ENCODE data around the gene FFAR2. TPM values are rescaled to one million over a fixed set of nuclear protein-coding genes. Genes with fewer than 3 reads are reported as not detected.

FFAR2 gene
- total RNA-seq, 1 experiment from 2014 or later = not detected

DNA sequence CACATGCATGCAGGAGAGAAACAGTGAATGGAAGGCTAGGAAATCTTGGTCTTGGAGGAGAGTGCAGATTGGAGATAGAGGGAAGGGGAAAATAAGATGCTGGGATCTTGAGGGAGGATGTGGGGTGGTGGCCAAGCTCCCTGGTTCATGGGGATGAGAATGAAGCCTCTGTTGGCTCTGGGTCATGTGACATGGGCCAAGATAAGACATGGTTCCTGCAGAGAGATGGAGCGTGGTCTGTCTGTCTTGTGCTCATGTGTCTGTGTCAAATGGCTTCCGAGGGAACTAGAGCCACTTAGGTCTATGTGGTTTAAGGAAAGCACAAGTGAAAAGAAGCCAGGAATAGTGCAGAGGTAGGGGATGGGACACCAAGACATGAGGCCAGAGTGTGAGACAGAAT lies 30.8 kb upstream of the FFAR2 start:
- H3K9me2 ChIP-seq (ENCODE audit: insufficient read depth) = no peaks in the 10 kb centered on the region
- no peaks in the 10 kb centered on the region for H4K20me1 ChIP-seq (ENCODE audit: insufficient read depth)
- H2AFZ ChIP-seq (ENCODE audit: low read depth, low read length, poor library complexity, severe bottlenecking) = no peak overlapping the region
- ChIA-PET CTCF (no interaction called here), RAD21 (ENCODE audit: low non-redundant PET in 1 of 2, low total read pairs in 2 of 2, uncharacterized antibody in 2 of 2, unreplicated experiment in 2 of 2) (no interaction called here), POLR2A (no interaction called here)
- no peak overlapping the region for H3K9ac ChIP-seq (ENCODE audit: low read length)
- intact Hi-C loops (cut with micrococcal nuclease) = no loop called here
- no peak for TF ChIP-seq ATF3 (IDR thresholded peaks at IDR 0.05)
- no peak for TF ChIP-seq EZH2 (IDR thresholded peaks at IDR 0.05)
- no peak for TF ChIP-seq SP1 (IDR thresholded peaks at IDR 0.05; ENCODE audit: low read depth)
- TF ChIP-seq YY1 (IDR thresholded peaks at IDR 0.05; ENCODE audit: extremely low read depth, insufficient replicate concordance, low read depth, low read length) = no peak
- TF ChIP-seq MAX (IDR thresholded peaks at IDR 0.05) = no peak
- no peak for TF ChIP-seq CBX3 (IDR thresholded peaks at IDR 0.05; ENCODE audit: low read depth)
- no peak for TF ChIP-seq POLR2AphosphoS5 (IDR thresholded peaks at IDR 0.05; ENCODE audit: low read depth, low read length)
- TF ChIP-seq POLR2A (IDR thresholded peaks at IDR 0.05; ENCODE audit: borderline replicate concordance, extremely low read depth, insufficient read depth, insufficient read length) = no peak
- no peak for TF ChIP-seq EGR1 (IDR thresholded peaks at IDR 0.05; ENCODE audit: low read depth)
- no peak for TF ChIP-seq SRF (IDR thresholded peaks at IDR 0.05; ENCODE audit: low read depth)
- no peak for TF ChIP-seq EZH2phosphoT487 (IDR thresholded peaks at IDR 0.05; ENCODE audit: borderline replicate concordance)
- TF ChIP-seq JUND (IDR thresholded peaks at IDR 0.05) = no peak
- TF ChIP-seq CEBPB (IDR thresholded peaks at IDR 0.05; ENCODE audit: low read depth) = no peak
- no peak for TF ChIP-seq RAD21 (IDR thresholded peaks at IDR 0.05; ENCODE audit: low read depth)
- no peak for TF ChIP-seq SIN3A (IDR thresholded peaks at IDR 0.05; ENCODE audit: low read depth)
- H3K9me3 ChIP-seq (ENCODE audit: control insufficient read depth in 1 of 2, insufficient read depth in 1 of 2, low read depth in 1 of 2, low read length in 2 of 2) = no peaks in the 10 kb centered on the region
- H3K4me2 ChIP-seq (ENCODE audit: low read length) = no peak overlapping the region
- no peak for ATAC-seq
- no peaks in the 10 kb centered on the region for H3K79me2 ChIP-seq (ENCODE audit: insufficient read depth, low read length)
- H3K36me3 ChIP-seq (ENCODE audit: control insufficient read depth in 1 of 2, insufficient read depth in 2 of 2, low read length in 2 of 2) = no peaks in the 10 kb centered on the region
- no peak overlapping the region for H3K27ac ChIP-seq (ENCODE audit: low read depth, low read length)
- H3K4me1 ChIP-seq (ENCODE audit: control insufficient read depth in 1 of 2, insufficient read depth in 2 of 2, low read length in 2 of 2) = peaks cover 5 to 6% of the 10 kb centered on the region in 2 experiments; a peak in 3 of 4 replicates
- H3K27me3 ChIP-seq (ENCODE audit: insufficient read depth, low read length) = peaks cover 48% of the 10 kb centered on the region; the same call in 1 of the 2 replicates
- no peak overlapping the region for H3K4me3 ChIP-seq (replicated peaks in 1 of 2; ENCODE audit: low read depth in 1 of 2, low read length in 2 of 2)
- BruUV-seq (replicated peaks) = no TSS peak
- no peak for DNase-seq (ENCODE audit: low read depth, low spot score)
